Measurements from ENCODE around the gene SYDE2.

GRCh38 chr1:85135392-85135798, 65.4 kb downstream of the SYDE2 start:
- TF ChIP-seq CTCF (IDR thresholded peaks at IDR 0.05) (no peak), POLR2A (IDR thresholded peaks at IDR 0.05) (no peak), POLR2AphosphoS5 (IDR thresholded peaks at IDR 0.05) (no peak), EP300 (IDR thresholded peaks at IDR 0.05) (no peak)

Measured in stomach (tissue), 4 donors.